NCI-H2227 (cell line): ENCODE measurements around the gene GTSE1.
"Not testable (repeated sequence)": the region's sequence is repeated elsewhere in the genome, so short reads cannot be mapped to it uniquely, and the experiment has no call there.

Experiments used
- DNase-seq: peaks from one replicate; lab custom pipeline; 2025; ENCODE audit not compliant: unreplicated experiment; lab: John Stamatoyannopoulos, UW

Gene GTSE1, protein sequence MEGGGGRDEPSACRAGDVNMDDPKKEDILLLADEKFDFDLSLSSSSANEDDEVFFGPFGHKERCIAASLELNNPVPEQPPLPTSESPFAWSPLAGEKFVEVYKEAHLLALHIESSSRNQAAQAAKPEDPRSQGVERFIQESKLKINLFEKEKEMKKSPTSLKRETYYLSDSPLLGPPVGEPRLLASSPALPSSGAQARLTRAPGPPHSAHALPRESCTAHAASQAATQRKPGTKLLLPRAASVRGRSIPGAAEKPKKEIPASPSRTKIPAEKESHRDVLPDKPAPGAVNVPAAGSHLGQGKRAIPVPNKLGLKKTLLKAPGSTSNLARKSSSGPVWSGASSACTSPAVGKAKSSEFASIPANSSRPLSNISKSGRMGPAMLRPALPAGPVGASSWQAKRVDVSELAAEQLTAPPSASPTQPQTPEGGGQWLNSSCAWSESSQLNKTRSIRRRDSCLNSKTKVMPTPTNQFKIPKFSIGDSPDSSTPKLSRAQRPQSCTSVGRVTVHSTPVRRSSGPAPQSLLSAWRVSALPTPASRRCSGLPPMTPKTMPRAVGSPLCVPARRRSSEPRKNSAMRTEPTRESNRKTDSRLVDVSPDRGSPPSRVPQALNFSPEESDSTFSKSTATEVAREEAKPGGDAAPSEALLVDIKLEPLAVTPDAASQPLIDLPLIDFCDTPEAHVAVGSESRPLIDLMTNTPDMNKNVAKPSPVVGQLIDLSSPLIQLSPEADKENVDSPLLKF

DNA sequence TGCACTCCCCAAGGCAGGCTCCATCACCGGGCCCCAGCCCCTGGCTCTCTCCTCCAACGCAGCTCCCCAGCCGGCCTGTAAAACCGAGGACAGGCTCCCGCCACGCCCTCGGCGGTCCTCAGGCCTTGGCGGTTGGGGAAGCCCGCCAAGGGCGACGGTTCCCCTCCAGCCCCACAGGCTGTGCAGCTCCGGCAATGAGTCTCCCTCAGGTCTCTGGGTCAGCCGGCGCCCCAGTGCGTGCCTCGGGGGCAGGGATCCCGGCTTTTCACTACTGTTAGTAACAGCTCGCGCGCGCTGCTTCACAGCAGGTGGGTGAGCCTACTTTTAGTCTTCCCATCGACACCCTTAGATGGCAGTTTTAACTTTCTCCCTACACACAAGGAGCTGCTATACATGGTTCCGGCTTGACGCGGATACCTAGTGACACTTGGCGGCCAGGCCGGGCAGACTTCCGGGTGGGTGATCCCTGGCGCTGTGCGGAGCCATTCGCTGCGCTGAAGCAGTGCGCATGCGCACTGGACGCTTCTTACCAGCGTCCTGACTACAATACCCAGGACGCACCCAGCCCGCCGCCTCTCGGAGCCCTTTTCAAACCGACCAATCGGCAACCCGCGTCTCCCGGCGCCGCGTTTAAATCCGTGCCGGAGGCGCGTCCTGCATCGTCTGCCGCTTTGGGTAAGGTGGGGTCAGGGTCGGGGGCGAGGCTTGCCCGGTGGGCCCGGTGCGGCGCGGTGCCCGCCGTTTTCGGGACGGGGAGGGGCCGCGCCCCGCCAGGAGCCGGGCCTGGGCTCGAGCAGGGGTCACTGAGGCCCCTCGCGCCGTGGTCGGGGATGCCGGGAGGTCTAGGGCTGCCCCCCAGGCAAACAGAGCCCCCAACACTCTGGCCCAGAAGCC, at the start of gene GTSE1:
TSS of gene GTSE1 (plus strand) at position 614 of the 894 bp plus-strand sequence. CDS start 531 bp downstream, outside the sequence.
- peak; percentile 95 for DNase-seq

DNA sequence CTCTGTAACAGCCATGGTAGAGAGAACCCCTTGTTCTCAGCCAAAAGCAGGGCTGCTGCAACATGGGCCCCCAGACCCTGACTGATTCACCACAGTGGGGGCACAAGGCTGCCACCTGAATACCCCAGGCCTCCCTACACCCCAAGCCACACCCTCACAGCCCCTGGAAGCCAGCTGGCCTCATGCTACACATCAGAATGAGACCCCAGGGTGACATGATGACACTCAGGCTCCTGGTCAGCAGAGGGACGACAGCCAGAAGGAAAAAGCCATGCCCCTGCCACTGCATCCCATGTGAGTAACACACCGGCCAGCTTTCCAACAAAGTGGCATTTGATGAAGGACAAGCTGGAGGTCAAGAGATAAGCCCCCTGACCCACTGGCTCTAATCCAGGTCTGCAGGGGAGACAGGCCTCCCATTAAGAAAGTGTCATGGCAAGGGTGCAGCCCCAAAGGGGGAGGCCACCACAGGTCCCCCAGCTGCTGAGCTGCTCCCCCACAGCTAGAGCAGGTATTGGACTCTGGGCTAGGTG, 49.2 kb upstream of the GTSE1 start:
- DNase-seq = no peak

DNA sequence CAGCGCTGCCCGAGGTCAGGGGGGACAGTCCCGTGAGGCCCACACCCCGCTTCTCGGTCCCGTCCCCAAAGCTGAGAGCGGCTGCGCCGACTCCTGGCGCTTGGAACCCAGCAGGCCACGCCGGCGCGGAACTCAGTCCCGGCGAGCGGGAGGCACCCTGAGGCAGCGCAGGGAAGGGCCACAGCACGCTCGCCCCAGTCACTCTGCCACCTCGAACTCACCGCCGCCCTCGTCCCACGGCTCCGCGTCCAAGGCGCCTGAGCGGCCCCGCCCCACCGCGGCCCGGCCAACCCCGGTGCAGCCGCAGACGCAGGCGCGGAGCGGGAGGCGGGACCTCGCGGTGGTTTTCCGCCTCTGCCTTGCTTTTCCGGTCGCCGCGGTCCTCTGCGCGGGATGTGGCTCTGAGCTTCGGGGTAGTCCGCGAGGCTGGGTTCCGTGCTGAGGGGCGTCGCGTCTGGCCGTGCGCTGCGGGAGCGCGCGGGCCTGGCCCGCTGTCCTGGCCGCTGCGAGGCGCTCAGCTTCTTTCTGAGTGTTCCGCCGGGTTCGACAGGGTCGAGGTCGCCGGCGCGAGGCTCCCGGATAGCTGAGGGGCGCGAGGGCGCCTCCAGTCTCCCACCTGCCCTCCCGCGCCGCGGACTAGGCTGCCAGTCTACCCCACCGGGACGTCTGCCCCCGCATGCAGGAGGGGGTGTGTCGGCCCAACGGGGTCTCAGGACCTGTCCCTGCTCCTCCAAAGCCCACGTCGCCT, 46.5 kb upstream of the GTSE1 start, which contains the start of gene CDPF1:
TSS of gene CDPF1 (minus strand) at position 259 of the 748 bp plus-strand sequence. CDS start 2,009 bp downstream, outside the sequence.
- DNase-seq = peak; percentile 89

DNA sequence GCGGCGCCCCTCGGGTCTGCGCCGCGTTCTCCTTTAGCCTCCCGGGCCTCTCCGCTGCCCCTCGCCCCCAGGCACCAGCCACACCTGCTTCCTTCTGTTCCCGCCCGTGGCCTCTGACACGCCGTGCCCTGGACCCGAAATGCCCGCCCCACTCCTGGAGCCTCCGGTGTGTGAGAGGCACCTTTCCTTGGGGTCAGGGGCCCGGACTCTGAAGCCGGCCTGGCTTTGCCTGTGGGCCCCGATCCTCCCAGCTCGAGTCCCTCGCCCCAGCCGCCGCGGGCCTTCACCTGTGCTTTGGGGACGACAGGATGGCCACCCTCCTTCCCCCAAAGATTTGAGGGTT, 45.9 kb upstream of the GTSE1 start:
- no peak for DNase-seq

DNA sequence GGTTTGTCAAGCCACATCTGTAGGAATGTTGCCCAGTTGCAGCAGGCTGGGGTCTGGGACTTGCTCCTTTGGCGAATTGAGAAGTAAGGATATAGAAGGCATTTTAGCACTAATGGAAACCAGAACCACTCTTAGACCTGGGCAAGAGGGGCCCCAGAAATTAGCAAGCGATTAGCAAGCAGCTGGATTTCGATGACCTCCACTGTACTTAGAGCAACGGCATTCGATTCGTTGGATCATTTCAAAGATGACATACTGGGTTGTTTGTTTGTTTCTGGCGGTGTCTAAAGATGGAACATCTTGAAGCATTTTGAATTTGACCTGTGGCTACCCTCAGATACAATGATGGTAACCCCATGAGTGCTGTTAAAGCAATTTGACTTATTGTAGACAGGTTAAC, 45.4 kb upstream of the GTSE1 start:
- no peak for DNase-seq

DNA sequence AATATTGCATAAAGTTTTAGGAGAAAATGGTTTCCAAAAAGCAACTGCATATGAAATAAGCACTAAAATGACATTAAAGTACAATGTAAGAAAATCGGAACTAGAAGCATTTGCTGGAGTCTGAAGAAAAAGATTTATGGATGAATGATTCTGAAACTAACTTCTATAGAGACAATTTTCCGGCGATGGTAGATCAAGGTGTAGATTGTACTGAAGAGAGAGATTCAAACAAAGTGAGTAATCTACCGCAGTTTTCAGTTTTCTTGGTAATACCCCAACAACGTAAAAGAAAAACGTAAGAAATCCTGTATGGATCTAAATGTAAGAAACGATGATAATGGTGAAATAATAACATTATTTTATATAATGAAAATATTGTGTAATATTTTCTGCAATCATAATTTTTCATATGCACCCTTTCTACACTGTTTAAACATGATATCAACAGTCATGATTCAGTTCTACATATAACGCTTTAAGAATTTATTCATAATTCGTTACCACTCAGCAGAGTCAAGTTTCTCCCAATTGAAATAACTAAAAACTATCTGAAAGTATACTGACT, 44.8 kb upstream of the GTSE1 start:
- no peak for DNase-seq

DNA sequence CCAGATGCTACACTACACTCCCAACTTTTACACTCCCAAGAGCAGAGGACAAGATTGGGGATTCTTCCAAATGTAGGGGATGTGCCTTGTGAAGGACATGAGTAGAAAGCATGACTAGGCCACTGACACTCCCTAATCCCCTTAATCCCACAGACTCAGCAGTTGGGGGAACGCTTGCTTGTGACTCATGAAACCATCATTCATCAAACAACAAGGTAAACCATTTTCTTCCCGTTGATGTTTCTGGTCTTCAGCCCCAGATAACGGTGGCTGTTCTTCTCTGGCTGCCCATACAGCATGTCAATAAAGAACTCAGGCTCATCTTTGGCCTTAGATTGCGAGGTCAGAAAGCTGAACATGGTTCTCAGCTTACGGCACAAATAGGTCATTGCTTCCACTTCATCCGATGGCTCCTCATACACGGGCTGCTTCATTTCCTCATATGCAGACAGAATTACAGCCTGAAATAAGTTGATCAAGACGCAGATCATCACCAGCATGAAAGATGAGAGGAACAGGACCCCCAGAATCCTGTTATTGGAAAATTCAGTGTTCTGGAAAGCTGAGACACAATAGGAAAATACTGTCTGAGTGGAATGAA, 40.2 kb upstream of the GTSE1 start:
- no peak for DNase-seq

DNA sequence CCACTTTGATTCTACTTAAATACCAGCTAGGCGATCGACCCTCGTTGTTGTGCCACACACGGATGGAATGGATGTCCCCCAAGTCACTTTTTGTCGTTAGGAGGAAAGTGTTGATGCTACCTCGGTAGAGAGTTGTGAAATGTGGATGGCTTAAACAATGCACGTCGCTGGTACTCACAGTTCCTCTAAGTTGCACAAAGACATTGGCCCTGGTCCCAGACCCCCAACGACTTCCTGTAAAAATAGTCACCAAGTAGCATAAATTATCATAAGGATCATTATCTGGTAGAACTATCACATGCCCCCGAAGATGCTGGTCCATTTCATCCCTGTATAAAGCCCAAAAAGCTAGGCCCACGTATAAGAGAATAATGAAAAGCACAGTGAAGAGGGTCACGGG, 37.3 kb upstream of the GTSE1 start:
- no peak for DNase-seq

DNA sequence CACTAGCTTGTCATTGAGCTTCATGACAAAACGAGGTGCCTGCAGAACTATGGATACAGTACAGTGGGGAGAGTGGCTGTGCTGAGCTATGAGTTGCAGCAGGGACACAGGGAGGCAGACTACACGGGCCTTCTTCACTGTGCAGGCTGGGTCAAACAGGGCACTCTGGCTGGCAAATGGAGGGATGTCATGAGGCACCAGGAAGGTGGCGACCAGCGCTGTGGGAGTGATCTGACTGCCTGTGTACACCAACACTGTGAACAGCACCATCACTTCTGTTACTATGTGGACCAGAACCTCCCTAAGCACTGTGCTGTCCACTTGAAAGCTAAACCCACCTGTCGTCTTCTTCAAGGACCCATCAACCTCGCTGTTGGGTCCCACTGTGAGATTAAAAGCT, 36.6 kb upstream of the GTSE1 start:
- no peak for DNase-seq

DNA sequence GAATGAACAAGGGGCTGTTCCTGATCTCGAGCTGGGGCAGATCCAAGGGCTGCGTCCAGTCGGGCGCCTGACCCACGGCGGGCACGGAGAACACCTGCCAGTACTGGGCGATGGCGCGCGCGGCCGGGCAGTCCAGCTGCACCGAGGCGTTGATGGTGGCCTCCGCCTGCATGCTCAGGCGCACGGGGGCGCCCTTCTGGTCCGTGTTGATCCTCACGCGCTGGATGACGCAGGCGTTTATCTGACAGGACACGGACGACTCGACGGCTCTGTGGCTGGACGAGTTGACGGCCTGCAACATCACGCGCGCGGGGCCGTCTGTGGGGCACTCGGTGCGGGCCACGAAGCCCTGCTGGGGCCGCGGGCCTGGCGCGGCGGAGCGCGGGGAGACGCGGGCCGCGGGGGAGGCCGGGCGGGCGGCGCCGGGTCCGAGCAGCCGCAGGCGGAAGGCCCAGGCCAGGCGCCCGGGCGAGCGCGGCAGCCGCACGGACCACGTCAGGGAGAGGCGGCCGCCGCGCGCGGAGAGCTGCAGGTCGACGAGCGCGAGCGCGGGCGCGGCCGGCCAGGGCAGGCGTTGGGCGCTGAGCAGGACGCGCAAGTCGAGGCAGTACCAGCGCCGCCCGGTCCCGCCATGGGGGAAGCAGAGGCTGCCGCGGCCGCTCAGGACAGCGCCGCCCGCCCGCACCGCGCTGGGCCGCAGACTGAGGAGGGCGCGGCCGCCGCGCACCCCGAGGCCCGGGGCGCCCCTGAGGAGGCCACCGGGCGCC, 34.0 kb upstream of the GTSE1 start:
- DNase-seq = no peak

DNA sequence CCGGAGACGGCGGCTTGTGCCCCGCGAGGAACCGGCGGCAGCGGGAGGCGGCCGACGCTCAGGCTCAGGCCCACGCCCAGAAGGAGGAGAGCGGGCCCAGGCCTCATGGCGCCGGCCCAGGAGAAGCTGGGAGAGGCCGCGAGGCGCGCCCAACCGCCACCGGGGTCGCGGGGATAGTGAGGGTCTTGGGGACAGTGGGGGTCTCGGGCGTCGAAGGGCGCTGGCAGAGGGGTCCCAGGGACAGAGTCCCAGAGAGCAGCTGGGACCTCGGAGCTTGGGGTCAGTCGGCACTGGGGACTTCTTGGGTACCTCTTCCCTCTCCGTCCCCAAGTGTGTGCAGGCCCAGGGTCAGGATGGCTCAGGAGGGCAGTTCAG, 33.5 kb upstream of the GTSE1 start, which contains the start of gene PKDREJ:
TSS of gene PKDREJ (minus strand) at position 128 of the 375 bp plus-strand sequence. CDS start at position 107, 21 bp downstream.
- DNase-seq = no peak

DNA sequence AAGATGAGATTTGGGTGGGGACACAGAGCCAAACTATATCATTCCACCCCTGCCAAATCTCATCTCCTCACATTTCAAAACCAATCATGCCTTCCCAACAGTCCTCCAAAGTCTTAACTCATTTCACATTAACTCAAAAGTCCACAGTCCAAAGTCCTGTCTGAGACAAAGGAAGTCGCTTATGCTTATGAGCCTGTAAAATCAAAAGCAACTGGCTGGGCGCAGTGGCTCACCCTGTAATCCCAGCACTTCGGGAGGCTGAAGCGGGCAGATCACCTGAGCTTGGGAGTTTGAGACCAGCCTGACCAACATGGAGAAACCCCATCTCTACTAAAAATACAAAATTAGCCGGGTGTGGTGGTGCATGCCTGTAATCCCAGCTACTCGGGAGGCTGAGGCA, 32.1 kb upstream of the GTSE1 start:
- DNase-seq = not testable (repeated sequence)

DNA sequence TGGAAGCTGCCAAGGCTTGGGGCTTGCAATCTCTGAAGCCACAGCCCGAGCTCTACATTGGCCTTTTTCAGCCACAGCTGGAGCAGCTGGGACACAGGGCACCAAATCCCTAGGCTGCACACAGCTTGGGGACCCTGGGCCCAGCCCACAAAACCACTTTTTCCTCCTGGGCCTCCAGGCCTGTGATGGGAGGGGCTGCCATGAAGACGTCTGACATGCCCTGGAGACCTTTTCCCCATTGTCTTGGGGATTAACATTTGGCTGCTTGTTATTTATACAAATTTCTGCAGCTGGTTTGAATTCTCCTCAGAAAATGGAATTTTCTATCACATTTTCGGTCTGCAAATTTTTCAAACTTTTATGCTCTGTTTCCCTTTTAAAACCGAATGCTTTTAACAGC, 31.0 kb upstream of the GTSE1 start:
- DNase-seq = not testable (repeated sequence)

DNA sequence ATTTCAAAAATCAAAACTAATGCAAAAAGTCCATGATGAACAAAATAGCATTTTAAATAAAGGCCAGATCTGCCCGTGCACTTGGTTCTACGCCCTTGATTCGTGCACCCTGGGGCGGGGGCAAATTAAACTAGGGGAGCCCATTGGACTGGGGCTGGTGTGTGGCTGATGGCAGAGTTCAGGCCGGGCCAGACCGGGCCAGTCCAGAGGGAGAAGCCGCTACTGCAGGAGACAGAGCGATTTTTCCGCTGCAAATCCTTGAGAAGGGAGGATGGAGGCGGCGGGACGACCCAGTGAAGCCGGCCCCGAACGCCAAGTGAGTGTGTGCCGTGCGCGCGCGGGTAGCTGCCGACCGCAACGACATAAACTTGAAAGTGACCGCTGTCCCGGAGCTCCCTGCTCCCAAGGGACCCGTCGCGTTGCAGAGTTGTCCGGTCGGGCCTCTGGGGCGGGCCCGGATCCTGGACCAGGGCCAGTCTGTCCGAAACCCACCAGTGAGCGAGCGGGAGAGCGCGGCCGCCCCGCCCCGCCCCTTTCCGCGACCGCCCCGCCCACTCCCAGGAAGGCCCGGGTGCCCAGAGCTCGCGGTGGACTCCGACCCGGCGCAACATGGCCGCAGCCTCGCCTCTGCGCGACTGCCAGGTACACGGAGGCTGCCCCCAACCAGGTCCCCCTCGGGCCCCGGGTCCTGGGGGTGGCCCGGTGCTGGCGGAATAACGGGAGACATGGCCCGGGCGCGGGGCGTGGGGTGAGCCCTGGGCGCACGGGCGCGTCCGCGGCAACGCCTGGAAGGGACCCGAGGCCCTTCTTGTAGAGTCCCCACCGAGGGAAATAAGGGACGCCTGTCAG, 29.0 kb upstream of the GTSE1 start, which contains the start of gene TTC38:
TSS of gene TTC38 (plus strand) at position 578 of the 849 bp plus-strand sequence. CDS start at position 610, 32 bp downstream.
- DNase-seq = peak; percentile 67

DNA sequence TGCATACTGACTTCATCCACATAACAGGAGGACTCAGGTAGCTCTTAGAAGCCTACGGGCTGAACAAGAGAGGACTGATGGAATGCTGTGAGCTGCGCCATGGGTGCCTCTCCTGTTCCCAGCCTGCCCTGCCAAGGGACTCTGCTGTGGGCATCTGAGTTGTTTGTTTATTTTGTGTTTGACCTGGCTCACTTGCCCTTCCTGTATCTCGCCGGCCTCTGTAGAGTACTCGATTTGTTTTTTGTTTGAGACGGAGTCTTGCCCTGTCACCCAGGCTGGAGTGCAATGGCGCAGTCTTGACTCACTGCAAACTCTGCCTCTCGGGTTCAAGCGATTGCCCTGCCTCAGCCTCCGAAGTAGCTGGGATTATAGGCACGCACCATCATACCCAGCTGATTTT, 27.1 kb upstream of the GTSE1 start:
- DNase-seq = no peak

DNA sequence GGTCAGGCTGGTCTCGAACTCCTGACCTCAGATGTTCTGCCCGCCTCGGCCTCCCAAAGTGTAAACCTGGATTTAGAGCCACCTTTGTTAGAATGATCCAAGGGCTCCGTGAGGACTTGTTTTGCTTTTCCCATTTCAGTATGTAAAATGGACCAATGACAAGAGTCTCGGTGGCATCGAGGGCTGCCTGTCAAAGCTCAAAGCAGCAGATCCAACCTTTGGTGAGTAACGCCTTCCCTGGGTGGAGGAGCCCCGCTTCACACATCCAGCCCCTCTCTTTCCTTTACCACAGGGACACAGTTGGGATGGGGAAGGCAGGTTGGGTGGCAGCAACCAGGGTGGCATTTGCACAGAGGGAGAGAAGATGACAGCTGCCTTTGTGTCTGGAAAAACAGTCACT, 24.5 kb upstream of the GTSE1 start:
- DNase-seq = no peak

DNA sequence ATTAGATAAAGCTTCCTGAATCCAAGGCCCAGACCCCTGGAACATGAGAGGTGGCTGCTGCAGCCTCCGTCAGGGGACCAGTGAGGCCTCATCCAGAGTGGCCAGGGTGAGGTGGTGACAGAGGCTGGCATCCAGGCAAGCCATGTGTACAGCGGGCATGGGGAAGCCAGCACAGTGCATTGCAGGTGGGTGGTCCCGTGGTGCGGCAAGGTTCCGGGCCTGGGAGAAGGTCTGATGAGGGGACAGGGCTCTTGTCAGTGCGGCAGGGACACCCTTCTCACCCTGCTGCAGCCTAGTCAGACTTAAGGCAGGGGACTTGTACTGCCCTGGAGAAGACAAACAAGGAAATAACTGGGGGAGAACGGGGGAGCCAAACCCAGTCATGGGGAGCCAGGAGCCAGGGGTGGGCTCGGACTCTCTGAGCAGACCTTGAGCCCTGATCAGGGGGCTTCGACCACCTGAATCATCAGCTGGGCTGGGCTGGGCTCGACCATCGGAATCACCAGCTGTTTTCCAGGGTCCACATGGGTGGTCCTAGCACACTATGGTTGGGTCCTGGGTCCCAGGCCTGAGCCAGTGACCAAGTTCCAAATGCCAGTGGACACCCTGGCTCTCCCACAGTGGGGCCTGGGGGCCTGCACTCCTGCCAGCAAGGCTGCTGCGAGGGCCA, 23.8 kb upstream of the GTSE1 start:
- DNase-seq = no peak
